ENCODE measurements around the gene MYD88.
"Not testable (repeated sequence)": the region's sequence is repeated elsewhere in the genome, so short reads cannot be mapped to it uniquely, and the experiment has no call there.

Gene MYD88

GRCh38 chr3:38141173-38141951 is 2.9 kb downstream of the MYD88 start:
- no peak for DNase-seq (ENCODE audit: low read depth in 2 of 2, low spot score in 1 of 2)

- no peak for DNase-seq (ENCODE audit: low read depth in 2 of 2, low spot score in 1 of 2)
These were observed 3.5 kb downstream of the MYD88 start for GRCh38 chr3:38141952-38142273.

- DNase-seq (ENCODE audit: low read depth in 2 of 2, low spot score in 1 of 2) = no peak
These were observed 4.5 kb downstream of the MYD88 start for GRCh38 chr3:38142959-38143358.

GRCh38 chr3:38143511-38143910 is 5.0 kb downstream of the MYD88 start:
- DNase-seq (ENCODE audit: low read depth in 2 of 2, low spot score in 1 of 2) = no peak

- DNase-seq (ENCODE audit: low read depth in 2 of 2, low spot score in 1 of 2) = no peak
These were observed 8.0 kb downstream of the MYD88 start for GRCh38 chr3:38146504-38146903.

GRCh38 chr3:38147421-38147820 is 9.0 kb downstream of the MYD88 start:
- DNase-seq (ENCODE audit: low read depth in 2 of 2, low spot score in 1 of 2) = no peak

- no peak for DNase-seq (ENCODE audit: low read depth in 2 of 2, low spot score in 1 of 2)
These were observed 9.9 kb downstream of the MYD88 start for GRCh38 chr3:38148311-38148882.

GRCh38 chr3:38149708-38150107 is 11.2 kb downstream of the MYD88 start:
- no peak for DNase-seq (ENCODE audit: low read depth in 2 of 2, low spot score in 1 of 2)

GRCh38 chr3:38150780-38151528 is 12.5 kb downstream of the MYD88 start:
- no peak for DNase-seq (ENCODE audit: low read depth in 2 of 2, low spot score in 1 of 2)

GRCh38 chr3:38151667-38152265 is 13.3 kb downstream of the MYD88 start:
- DNase-seq (ENCODE audit: low read depth in 2 of 2, low spot score in 1 of 2) = no peak

- DNase-seq (ENCODE audit: low read depth in 2 of 2, low spot score in 1 of 2) = no peak
These were observed 14.1 kb downstream of the MYD88 start for GRCh38 chr3:38152609-38153008.

GRCh38 chr3:38153221-38153620 is 14.8 kb downstream of the MYD88 start:
- no peak for DNase-seq (ENCODE audit: low read depth in 2 of 2, low spot score in 1 of 2)

- DNase-seq (ENCODE audit: low read depth in 2 of 2, low spot score in 1 of 2) = no peak
These were observed 15.6 kb downstream of the MYD88 start for GRCh38 chr3:38154033-38154494.

GRCh38 chr3:38154625-38155255 is 16.3 kb downstream of the MYD88 start:
- DNase-seq (ENCODE audit: low read depth in 2 of 2, low spot score in 1 of 2) = no peak

- no peak for DNase-seq (ENCODE audit: low read depth in 2 of 2, low spot score in 1 of 2)
These were observed 17.4 kb downstream of the MYD88 start for GRCh38 chr3:38155825-38156224.

GRCh38 chr3:38157117-38157516 is 18.7 kb downstream of the MYD88 start:
- DNase-seq (ENCODE audit: low read depth in 2 of 2, low spot score in 1 of 2) = no peak

- DNase-seq (ENCODE audit: low read depth in 2 of 2, low spot score in 1 of 2) = no peak
These were observed 19.1 kb downstream of the MYD88 start for GRCh38 chr3:38157595-38157994.

GRCh38 chr3:38158472-38158871 is 20.0 kb downstream of the MYD88 start:
- DNase-seq (ENCODE audit: low read depth in 2 of 2, low spot score in 1 of 2) = no peak

- not testable (repeated sequence) for DNase-seq (ENCODE audit: low read depth in 2 of 2, low spot score in 1 of 2)
These were observed 22.2 kb downstream of the MYD88 start for GRCh38 chr3:38160704-38161103.

GRCh38 chr3:38163117-38163840 is 24.8 kb downstream of the MYD88 start:
- DNase-seq (ENCODE audit: low read depth in 2 of 2, low spot score in 1 of 2) = no peak

Data from stimulated activated CD8-positive, alpha-beta memory T cell treated with anti-CD3 and anti-CD28 coated beads, Interleukin-4, amount 100 ng/mL, for 1 hour (primary cell).